Peyer's patch (tissue), 4 donors: ENCODE results near the gene ZNRF1.

ENCODE experiments used
- CTCF ChIP-seq, 6 experiments: fragments of 450-650 bp in 4 of 6; fragments of 200-600 bp in 2 of 6; sonication (generic) in 1 of 6; IDR thresholded peaks; one replicate each; pipeline ENCODE4 v1.5.1; 2017 to 2019; ENCODE audit warnings: antibody characterized with exemption in 6 of 6, mild to moderate bottlenecking in 3 of 6, moderate library complexity in 1 of 6
- POLR2A ChIP-seq, 2 donors: fragments of 450-650 bp; IDR thresholded peaks; one replicate each; pipeline ENCODE4 v1.5.1; 2017; ENCODE audit warnings: antibody characterized with exemption in 2 of 2, mild to moderate bottlenecking in 2 of 2, moderate library complexity in 2 of 2

GRCh38 chr16:75112734-75113491 is 114.1 kb downstream of the ZNRF1 start:
- TF ChIP-seq CTCF (IDR thresholded peaks at IDR 0.05) (no peak), POLR2A (IDR thresholded peaks at IDR 0.05) (no peak)
